Transverse colon (tissue), 4 donors: ENCODE results near the gene DNAI2. TPM values are rescaled to one million over a fixed set of nuclear protein-coding genes. Genes with fewer than 3 reads are reported as not detected.

ENCODE experiments used
- DNase-seq: peaks from one replicate; pipeline ENCODE4 v3.0.0-alpha.2; 2019
- H3K27ac ChIP-seq, 4 donors: fragments of 200-600 bp; sonication (generic); 2 replicates each; pipeline ENCODE4 v1.5.1; 2016 to 2018; ENCODE audit warnings: inconsistent platforms in 4 of 4
- H3K27me3 ChIP-seq: fragments of 200-600 bp; sonication (generic); 2 replicates; pipeline ENCODE4 v1.5.1; 2017; ENCODE audit warnings: inconsistent platforms
- H3K36me3 ChIP-seq, 4 donors: fragments of 200-600 bp; sonication (generic); 2 replicates each; pipeline ENCODE4 v1.5.1; 2017 to 2019; ENCODE audit warnings: inconsistent platforms in 4 of 4
- H3K4me1 ChIP-seq, 4 donors: fragments of 200-600 bp; sonication (generic); 2 replicates each; pipeline ENCODE4 v1.5.1; 2017 to 2020; ENCODE audit warnings: inconsistent platforms in 4 of 4
- H3K4me3 ChIP-seq, 4 donors: fragments of 200-600 bp; sonication (generic); 1 replicate in 1 of 4; 2 replicates in 3 of 4; pipeline versions ENCODE4 v1.5.1 to v1.6.1; 2017 to 2019; ENCODE audit warnings: inconsistent platforms in 4 of 4
- H3K9me3 ChIP-seq, 2 donors: fragments of 200-600 bp; sonication (generic); 2 replicates each; pipeline ENCODE4 v1.5.1; 2017 to 2019; ENCODE audit warnings: inconsistent platforms in 2 of 2
- CTCF ChIP-seq, 5 experiments: fragments of 200-600 bp in 3 of 5; fragments of 450-650 bp in 2 of 5; sonication (generic) in 3 of 5; IDR thresholded peaks; 1 replicate in 2 of 5; 2 replicates in 3 of 5; pipeline ENCODE4 v1.5.1; 2016 to 2017; ENCODE audit warnings: antibody characterized with exemption in 5 of 5, inconsistent platforms in 3 of 5, mild to moderate bottlenecking in 2 of 5, moderate library complexity in 1 of 5
- EP300 ChIP-seq: sonication (generic); formaldehyde crosslinking; IDR thresholded peaks from one replicate; pipeline ENCODE4 v1.6.1; 2017; ENCODE audit warnings: antibody characterized with exemption, low read depth
- POLR2A ChIP-seq: fragments of 450-650 bp; IDR thresholded peaks from one replicate; pipeline ENCODE4 v1.6.1; 2016; ENCODE audit warnings: antibody characterized with exemption, mild to moderate bottlenecking, moderate library complexity
- POLR2AphosphoS5 ChIP-seq, 3 donors: sonication (generic); formaldehyde crosslinking; IDR thresholded peaks; one replicate each; pipeline ENCODE4 v1.6.1; 2016; ENCODE audit warnings: antibody characterized with exemption in 3 of 3
- whole genome bisulfite sequencing, 2 donors: methylation state at CpG; one replicate each; pipeline ENCODE4 v1.1.5; 2018; ENCODE audit warnings: low coverage in 1 of 2; 5-methylcytosine and 5-hydroxymethylcytosine counted together
- in situ Hi-C, 4 donors: fragments of 200-750 bp; cut with MboI; loops; one replicate each; pipeline versions ENCODE4 v1.15.0 to v1.15.1; 2017; ENCODE audit warnings: low sequenced_read_pairs in 3 of 4, low pct_ligation_motif_present in 1 of 4, low pct_unique_long_range_greater_than_20kb in 1 of 4
- intact Hi-C: fragments of 100-400 bp; cut with DNase I; formaldehyde crosslinking; loops from one replicate; pipeline ENCODE4 v1.15.1; 2023; ENCODE audit warnings: low total_unique reads
- total RNA-seq, 4 donors: library from RNA; depleted of rRNA; stranded (reverse); fragments of >200 nt; gene quantifications; one replicate each; pipeline ENCODE4 v1.1.0, GENCODE V29; 2016

The DNAI2 gene
- total RNA-seq, 4 donors from 2014 or later = not detected

- Histone ChIP-seq H3K4me1 (no peaks in the 10 kb centered on the region), H3K27ac (peak overlapping the region in 3 of 4 donors; percentile 22 to 57 (median 23)), H3K36me3 (no peaks in the 10 kb centered on the region), H3K9me3 (no peaks in the 10 kb centered on the region), H3K27me3 (no peaks in the 10 kb centered on the region), H3K4me3 (no peak overlapping the region)
- DNase-seq = no peak
- in situ Hi-C loops (no loop called here), intact Hi-C loops (no loop called here)
- WGBS, 2 donors = 57 to 88% methylated on average over 1 of the region's 1 CpG
- TF ChIP-seq EP300 (no peak), POLR2AphosphoS5 (IDR thresholded peaks at IDR 0.05) (no peak), POLR2A (no peak), CTCF (IDR thresholded peaks at IDR 0.05) (no peak)
Measured at GRCh38 chr17:74234486-74234885, 39.5 kb upstream of the DNAI2 start.

- TF ChIP-seq CTCF (IDR thresholded peaks at IDR 0.05) (no peak), POLR2A (no peak), EP300 (no peak), POLR2AphosphoS5 (IDR thresholded peaks at IDR 0.05) (no peak)
- WGBS, 2 donors = 59 to 60% methylated on average over 9 to 19 of the region's 19 CpGs
- Histone ChIP-seq H3K4me3 (no peak overlapping the region), H3K27me3 (no peaks in the 10 kb centered on the region), H3K9me3 (no peaks in the 10 kb centered on the region), H3K36me3 (no peaks in the 10 kb centered on the region), H3K4me1 (no peaks in the 10 kb centered on the region), H3K27ac (peak overlapping the region; percentile 22 to 57 (median 27))
- in situ Hi-C loops (no loop called here), intact Hi-C loops (no loop called here)
- DNase-seq = no peak
Measured at GRCh38 chr17:74235040-74235581, 38.9 kb upstream of the DNAI2 start.

- no peak for TF ChIP-seq POLR2AphosphoS5 (IDR thresholded peaks at IDR 0.05)
- TF ChIP-seq EP300 = no peak
- no peak for TF ChIP-seq CTCF (IDR thresholded peaks at IDR 0.05)
- no peak for TF ChIP-seq POLR2A
- 73 to 79% methylated on average over 5 to 8 of the region's 8 CpGs for WGBS, 2 donors
- no peaks in the 10 kb centered on the region for H3K9me3 ChIP-seq
- H3K27me3 ChIP-seq = no peaks in the 10 kb centered on the region
- no peaks in the 10 kb centered on the region for H3K36me3 ChIP-seq
- no peaks in the 10 kb centered on the region for H3K4me1 ChIP-seq
- H3K27ac ChIP-seq = no peak overlapping the region
- intact Hi-C loops (no loop called here), in situ Hi-C loops (no loop called here)
- no peak for DNase-seq
- no peak overlapping the region for H3K4me3 ChIP-seq
Measured at GRCh38 chr17:74235911-74236371, 38.1 kb upstream of the DNAI2 start.

- no peaks in the 10 kb centered on the region for H3K36me3 ChIP-seq
- H3K27me3 ChIP-seq = no peaks in the 10 kb centered on the region
- TF ChIP-seq POLR2AphosphoS5 (IDR thresholded peaks at IDR 0.05) (no peak), EP300 (no peak), POLR2A (no peak), CTCF (IDR thresholded peaks at IDR 0.05) (no peak)
- H3K4me3 ChIP-seq = no peak overlapping the region
- DNase-seq = no peak
- in situ Hi-C loops = no loop called here
- no peak overlapping the region for H3K27ac ChIP-seq
- H3K9me3 ChIP-seq = no peaks in the 10 kb centered on the region
- no peaks in the 10 kb centered on the region for H3K4me1 ChIP-seq
- 86 to 94% methylated on average over 3 to 12 of the region's 12 CpGs for WGBS, 2 donors
- intact Hi-C loops = no loop called here
Measured at GRCh38 chr17:74237321-74237720, 36.7 kb upstream of the DNAI2 start.
